ENCODE data around the gene STUM.

The STUM gene

DNA sequence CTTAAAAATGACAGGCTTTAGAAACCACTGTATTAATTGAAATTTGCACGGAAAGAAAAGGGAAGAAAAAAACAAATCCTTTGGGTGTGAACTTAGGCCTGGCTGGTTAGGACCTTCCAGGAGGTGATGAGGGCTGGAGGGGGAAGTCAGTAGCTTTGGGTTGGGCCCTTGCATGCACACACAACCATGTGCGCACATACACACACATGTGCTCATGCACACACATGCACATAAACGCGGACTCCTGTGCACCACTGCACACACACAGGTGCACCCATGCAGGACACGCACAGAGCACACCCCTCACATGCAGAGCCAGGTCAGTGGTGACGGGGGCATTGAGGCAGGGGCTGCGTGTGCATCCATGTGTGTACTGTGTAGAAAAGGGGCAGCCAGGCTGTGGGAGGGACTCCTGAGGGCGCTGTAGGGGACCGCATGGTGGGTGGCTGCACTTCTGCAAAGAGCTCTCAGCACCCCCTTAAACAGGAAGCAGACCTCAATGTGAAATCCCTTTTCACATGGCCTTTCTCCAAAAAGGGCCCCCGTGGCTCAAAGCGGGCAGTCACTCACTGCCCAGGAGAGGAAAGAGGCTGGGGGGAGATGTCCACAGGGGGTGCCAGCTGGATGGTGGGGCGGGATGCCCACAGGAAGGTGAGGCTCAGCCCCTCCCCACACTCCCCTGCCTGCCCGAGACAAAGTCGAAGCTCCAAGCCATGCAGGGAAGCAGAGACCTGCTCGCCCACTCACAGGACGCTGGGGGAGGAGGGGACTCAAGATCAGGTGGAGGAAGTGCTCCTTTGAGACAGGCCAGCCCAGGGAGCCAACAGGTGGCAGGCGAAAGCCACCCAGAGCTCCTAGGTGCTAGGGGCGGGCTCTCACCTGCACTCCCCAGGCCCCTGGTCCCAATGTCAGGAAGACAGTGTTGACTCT, 95.3 kb downstream of the STUM start:
- TF ChIP-seq, protein P1, sequence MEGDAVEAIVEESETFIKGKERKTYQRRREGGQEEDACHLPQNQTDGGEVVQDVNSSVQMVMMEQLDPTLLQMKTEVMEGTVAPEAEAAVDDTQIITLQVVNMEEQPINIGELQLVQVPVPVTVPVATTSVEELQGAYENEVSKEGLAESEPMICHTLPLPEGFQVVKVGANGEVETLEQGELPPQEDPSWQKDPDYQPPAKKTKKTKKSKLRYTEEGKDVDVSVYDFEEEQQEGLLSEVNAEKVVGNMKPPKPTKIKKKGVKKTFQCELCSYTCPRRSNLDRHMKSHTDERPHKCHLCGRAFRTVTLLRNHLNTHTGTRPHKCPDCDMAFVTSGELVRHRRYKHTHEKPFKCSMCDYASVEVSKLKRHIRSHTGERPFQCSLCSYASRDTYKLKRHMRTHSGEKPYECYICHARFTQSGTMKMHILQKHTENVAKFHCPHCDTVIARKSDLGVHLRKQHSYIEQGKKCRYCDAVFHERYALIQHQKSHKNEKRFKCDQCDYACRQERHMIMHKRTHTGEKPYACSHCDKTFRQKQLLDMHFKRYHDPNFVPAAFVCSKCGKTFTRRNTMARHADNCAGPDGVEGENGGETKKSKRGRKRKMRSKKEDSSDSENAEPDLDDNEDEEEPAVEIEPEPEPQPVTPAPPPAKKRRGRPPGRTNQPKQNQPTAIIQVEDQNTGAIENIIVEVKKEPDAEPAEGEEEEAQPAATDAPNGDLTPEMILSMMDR (conservative IDR thresholded peaks at IDR 0.05; ENCODE audit: low read depth, low read length): no peak
- no peak for DNase-seq (ENCODE audit: low read depth)

DNA sequence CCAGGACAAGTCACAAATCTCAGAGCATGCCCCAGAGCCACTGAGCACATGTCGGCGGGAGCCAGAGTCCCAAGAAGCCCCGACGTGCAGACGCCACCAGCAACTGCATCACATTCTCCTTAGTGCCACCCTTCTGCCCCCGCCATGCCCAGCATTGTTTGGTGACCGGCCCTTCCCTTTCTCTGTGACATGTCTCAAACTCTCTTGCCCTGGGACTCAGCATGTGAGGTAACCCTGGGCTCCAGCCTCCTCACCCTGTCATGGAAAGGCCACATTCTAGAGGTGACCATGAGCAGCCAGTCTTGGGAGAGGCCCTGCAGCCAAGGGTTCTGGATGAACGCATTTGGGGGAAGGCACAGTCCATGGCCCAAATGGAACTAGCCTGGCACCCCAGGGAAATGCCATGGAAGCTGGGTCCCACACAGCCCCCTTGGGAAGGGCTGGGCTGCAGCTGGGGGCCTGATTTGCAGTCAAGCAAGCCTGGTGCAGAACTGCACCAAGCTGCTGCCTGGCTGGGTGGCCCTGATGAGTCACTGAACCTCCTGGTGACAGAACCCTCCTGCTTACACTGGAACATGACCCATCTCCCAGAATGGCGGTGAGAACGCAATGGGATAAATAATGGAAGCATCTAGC, 96.1 kb downstream of the STUM start:
- TF ChIP-seq, protein P1 (conservative IDR thresholded peaks at IDR 0.05; ENCODE audit: low read depth, low read length): no peak
- no peak for DNase-seq (ENCODE audit: low read depth)
- H3K4me3 ChIP-seq (ENCODE audit: low read depth, low read length): no peak overlapping the region

More for the DNA sequence above, 95.3 kb downstream of the STUM start:
- no peak overlapping the region for H3K4me3 ChIP-seq (ENCODE audit: low read depth, low read length)

DNA sequence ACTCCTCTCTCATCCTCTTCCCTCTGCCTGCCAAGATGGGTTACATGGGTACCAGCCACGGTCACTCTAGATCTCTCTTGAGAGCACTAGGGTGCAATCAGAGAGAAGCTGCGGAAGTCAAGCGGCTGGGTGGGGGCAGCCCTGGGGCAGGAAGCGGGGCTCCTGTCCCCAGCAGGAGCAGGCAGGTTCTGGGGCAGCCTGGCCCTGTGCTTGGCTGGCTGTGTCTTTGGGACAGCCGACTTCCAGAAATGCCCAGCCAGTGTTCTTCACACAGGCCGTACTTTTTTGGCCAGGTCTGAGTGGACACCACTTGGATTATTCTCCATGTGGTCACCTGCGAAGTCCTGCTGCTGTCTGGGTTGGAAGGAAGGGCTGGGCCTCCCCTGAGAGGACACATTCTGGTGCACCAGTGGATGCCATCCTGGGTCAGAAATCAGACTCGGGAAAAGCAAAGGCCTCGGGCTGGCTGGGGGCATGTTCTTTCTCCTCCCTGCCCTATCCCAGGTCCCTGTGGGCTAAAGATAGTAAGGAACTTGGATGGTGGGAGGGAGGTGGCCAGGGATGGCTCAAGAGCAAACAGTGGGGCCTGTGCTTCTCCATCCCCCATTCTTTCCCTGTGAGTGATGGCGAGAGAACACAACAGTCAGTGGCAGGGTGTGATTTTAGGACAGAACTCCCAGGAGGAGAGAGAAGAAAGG, 96.9 kb downstream of the STUM start:
- TF ChIP-seq, protein P1 (conservative IDR thresholded peaks at IDR 0.05; ENCODE audit: low read depth, low read length): no peak
- no peak overlapping the region for H3K4me3 ChIP-seq (ENCODE audit: low read depth, low read length)
- DNase-seq (ENCODE audit: low read depth): no peak

DNA sequence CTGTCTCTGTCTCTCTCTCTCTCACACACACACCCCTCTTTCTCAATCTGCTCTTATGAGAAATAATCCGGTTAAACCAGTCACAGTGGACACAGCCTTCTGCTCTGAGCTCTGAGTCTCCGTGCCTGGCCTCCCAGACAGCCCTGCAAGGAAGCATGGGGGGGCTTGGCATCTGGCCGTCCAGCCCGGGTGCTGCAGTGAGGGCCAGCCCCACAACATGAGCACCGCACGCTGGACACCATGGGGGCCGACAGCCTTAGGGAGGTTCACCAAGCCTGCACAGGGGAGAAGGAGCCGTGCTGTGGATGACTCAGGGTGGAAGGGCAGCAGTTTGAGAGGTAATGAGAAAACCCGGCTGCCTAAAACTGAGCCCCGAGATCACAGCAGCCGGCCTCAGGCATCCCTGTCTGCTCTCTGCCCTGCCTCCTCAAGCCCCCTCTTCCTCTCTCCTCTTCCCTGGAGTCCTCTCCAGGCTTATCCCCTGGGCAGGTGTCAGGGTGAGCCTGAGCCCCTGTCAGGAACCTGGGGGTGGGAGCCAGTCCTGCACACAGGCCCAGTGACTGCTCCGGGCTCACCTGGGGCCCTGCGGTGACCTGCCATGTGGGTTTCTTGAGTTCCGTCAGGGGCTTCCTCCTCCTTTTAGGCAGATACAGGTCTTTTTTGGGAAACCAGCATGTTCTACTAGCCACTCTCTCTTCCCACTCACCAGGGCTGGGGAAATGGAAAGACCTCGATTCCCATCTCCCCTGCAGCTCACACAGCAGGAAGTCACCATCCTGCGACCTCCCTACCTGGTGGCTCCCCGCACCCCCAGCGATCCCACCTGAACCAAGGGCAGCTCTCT, 97.7 kb downstream of the STUM start:
- TF ChIP-seq, protein P1 (conservative IDR thresholded peaks at IDR 0.05; ENCODE audit: low read depth, low read length): no peak
- peak; percentile 25 for DNase-seq (ENCODE audit: low read depth)
- H3K4me3 ChIP-seq (ENCODE audit: low read depth, low read length): no peak overlapping the region

DNA sequence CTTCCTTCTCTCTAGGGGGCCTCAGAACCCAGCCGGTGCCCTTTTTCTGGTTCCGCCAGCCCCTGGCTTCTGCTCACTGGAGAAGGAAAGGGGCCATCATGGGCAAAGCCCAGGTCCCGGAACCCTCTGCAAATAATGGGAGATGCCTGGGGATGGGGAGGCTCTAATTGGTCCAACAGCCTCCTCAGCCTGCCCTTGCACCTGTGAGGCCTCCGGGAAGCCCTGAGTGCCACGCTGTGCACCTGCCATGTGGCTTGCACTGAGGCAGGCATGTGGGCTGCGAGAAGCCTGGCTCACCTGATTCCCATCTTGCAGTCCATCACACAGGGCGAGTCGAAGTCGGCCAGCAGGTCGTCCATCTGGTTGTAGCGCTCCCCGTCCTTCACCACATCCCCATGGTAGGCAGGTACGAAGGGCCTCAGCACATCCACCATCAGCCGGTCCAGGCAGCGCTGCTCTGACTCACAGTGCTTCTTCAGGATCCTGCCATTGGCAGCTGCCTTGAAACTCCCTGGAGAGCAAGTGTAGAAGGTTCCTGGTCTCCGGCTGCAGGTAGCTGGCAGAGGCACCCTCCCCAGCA, 98.4 kb downstream of the STUM start:
- no peak overlapping the region for H3K4me3 ChIP-seq (ENCODE audit: low read depth, low read length)
- TF ChIP-seq, protein P1 (conservative IDR thresholded peaks at IDR 0.05; ENCODE audit: low read depth, low read length): no peak
- no peak for DNase-seq (ENCODE audit: low read depth)

DNA sequence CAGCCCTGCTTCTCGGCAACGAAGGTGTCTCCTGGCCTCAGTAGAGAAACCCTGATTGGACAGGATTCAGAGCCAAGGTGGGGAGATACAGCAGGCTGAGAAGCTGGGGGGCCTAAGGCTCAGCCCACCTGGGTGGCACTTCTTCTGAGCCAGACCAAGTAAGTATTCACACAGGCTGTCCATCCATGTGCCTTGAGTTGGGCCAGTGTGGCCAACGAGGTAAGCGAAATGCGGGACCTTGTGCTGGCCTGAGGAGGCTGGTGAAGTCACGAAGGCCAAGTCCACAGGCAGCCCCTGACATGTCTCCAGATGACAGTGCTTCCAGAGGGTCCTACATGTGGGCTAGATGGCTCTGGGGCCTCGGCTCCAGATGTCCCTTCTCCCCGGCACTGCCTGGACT, 99.2 kb downstream of the STUM start:
- TF ChIP-seq, protein P1 (conservative IDR thresholded peaks at IDR 0.05; ENCODE audit: low read depth, low read length): no peak
- DNase-seq (ENCODE audit: low read depth): no peak
- H3K4me3 ChIP-seq (ENCODE audit: low read depth, low read length): no peak overlapping the region

Measured in choroid plexus epithelial cell (primary cell).